ENCODE measurements around the gene ABHD11. TPM values are rescaled to one million over a fixed set of nuclear protein-coding genes. Genes with fewer than 3 reads are reported as not detected.

The ABHD11 gene
- total and polyA plus RNA-seq, 2 donors (not counting 1 experiment from before 2014, with no cell fraction given), result 23.2 to 26.2 TPM

GRCh38 chr7:73778801-73779389 lies 40.3 kb upstream of the ABHD11 start:
- H3K9me3 ChIP-seq (ENCODE audit: control extremely low read depth in 1 of 3, control insufficient read depth in 2 of 3, insufficient read depth in 1 of 3, low read length in 2 of 3), result peaks cover 0 to 5% (median 0%) of the 10 kb centered on the region in 3 donors
- no peaks in the 10 kb centered on the region for H3K36me3 ChIP-seq (replicated peaks in 1 of 2; ENCODE audit: control extremely low read depth in 1 of 2, control insufficient read depth in 1 of 2, extremely low read depth in 1 of 2, insufficient read depth in 2 of 2, low read length in 1 of 2)
- CTCF ChIA-PET, result no interaction called here
- no peak for ATAC-seq (ENCODE audit: low read depth)
- Mint-ChIP-seq H3K27me3 (peaks cover 19% of the 10 kb centered on the region), H3K4me1 (no peaks in the 10 kb centered on the region), H3K9me3 (ENCODE audit: insufficient read depth) (peaks cover 4% of the 10 kb centered on the region), H3K4me3 (no peak overlapping the region), H3K27ac (no peak overlapping the region)
- no peaks in the 10 kb centered on the region for H3K27me3 ChIP-seq (replicated peaks in 1 of 4; ENCODE audit: control extremely low read depth in 1 of 4, control insufficient read depth in 3 of 4, insufficient read depth in 4 of 4, low read length in 3 of 4)
- H3K4me1 ChIP-seq (ENCODE audit: control insufficient read depth in 2 of 2, insufficient read depth in 2 of 2, low read length in 2 of 2), result no peaks in the 10 kb centered on the region
- H3K79me2 ChIP-seq (ENCODE audit: control insufficient read depth, insufficient read depth, low read length), result no peaks in the 10 kb centered on the region
- no peak overlapping the region for H2AFZ ChIP-seq (ENCODE audit: insufficient read depth, low read depth, low read length, poor library complexity, severe bottlenecking)
- H3K4me2 ChIP-seq (replicated peaks; ENCODE audit: low read depth, low read length, poor library complexity, severe bottlenecking), result no peak overlapping the region
- 91% methylated on average over 7 of the region's 11 CpGs for WGBS (ENCODE audit: insufficient coverage)
- no peak for DNase-seq
- intact Hi-C loops (cut with micrococcal nuclease), result no loop called here
- H3K9ac ChIP-seq (ENCODE audit: low read length), result no peak overlapping the region
- H3K27ac ChIP-seq (ENCODE audit: low read length in 2 of 2), result no peak overlapping the region
- no peak for TF ChIP-seq EZH2 (IDR thresholded peaks at IDR 0.05; ENCODE audit: borderline replicate concordance, insufficient read depth, low read depth, low read length, poor library complexity, severe bottlenecking)
- no peak overlapping the region for H3K4me3 ChIP-seq (ENCODE audit: control extremely low read depth in 1 of 5, extremely low read depth in 1 of 5, insufficient read depth in 1 of 5, low read depth in 2 of 5, low read length in 4 of 5)
- H4K20me1 ChIP-seq (ENCODE audit: control insufficient read depth, insufficient read depth, low read length, poor library complexity, severe bottlenecking), result no peaks in the 10 kb centered on the region
- POLR2A ChIA-PET, result no interaction called here

- Mint-ChIP-seq H3K4me3 (no peak overlapping the region), H3K27ac (no peak overlapping the region), H3K9me3 (ENCODE audit: insufficient read depth) (no peaks in the 10 kb centered on the region), H3K27me3 (peaks cover 37% of the 10 kb centered on the region), H3K4me1 (peaks cover 9% of the 10 kb centered on the region)
- DNase-seq, result no peak
- ATAC-seq (ENCODE audit: low read depth), result no peak
- no peak overlapping the region for H3K4me2 ChIP-seq (replicated peaks; ENCODE audit: low read depth, low read length, poor library complexity, severe bottlenecking)
- H3K27ac ChIP-seq (ENCODE audit: low read length in 2 of 2), result no peak overlapping the region
- H4K20me1 ChIP-seq (ENCODE audit: control insufficient read depth, insufficient read depth, low read length, poor library complexity, severe bottlenecking), result no peaks in the 10 kb centered on the region
- CTCF ChIA-PET, result no interaction called here
- WGBS (ENCODE audit: insufficient coverage), result no CpG with 5 or more reads among the region's 1 CpG
- H3K79me2 ChIP-seq (ENCODE audit: control insufficient read depth, insufficient read depth, low read length), result no peaks in the 10 kb centered on the region
- no peaks in the 10 kb centered on the region for H3K36me3 ChIP-seq (replicated peaks in 1 of 2; ENCODE audit: control extremely low read depth in 1 of 2, control insufficient read depth in 1 of 2, extremely low read depth in 1 of 2, insufficient read depth in 2 of 2, low read length in 1 of 2)
- intact Hi-C loops (cut with micrococcal nuclease), result no loop called here
- H3K4me1 ChIP-seq (ENCODE audit: control insufficient read depth in 2 of 2, insufficient read depth in 2 of 2, low read length in 2 of 2), result peaks cover 11 to 12% of the 10 kb centered on the region in 2 donors
- peaks cover 0 to 20% (median 12%) of the 10 kb centered on the region in 4 experiments for H3K27me3 ChIP-seq (replicated peaks in 1 of 4; ENCODE audit: control extremely low read depth in 1 of 4, control insufficient read depth in 3 of 4, insufficient read depth in 4 of 4, low read length in 3 of 4)
- no peak overlapping the region for H3K4me3 ChIP-seq (ENCODE audit: control extremely low read depth in 1 of 5, extremely low read depth in 1 of 5, insufficient read depth in 1 of 5, low read depth in 2 of 5, low read length in 4 of 5)
- no peak overlapping the region for H2AFZ ChIP-seq (ENCODE audit: insufficient read depth, low read depth, low read length, poor library complexity, severe bottlenecking)
- no peak overlapping the region for H3K9ac ChIP-seq (ENCODE audit: low read length)
- no peak for TF ChIP-seq CTCF (IDR thresholded peaks at IDR 0.05)
- TF ChIP-seq EZH2 (IDR thresholded peaks at IDR 0.05; ENCODE audit: borderline replicate concordance, insufficient read depth, low read depth, low read length, poor library complexity, severe bottlenecking), result no peak
- POLR2A ChIA-PET, result no interaction called here
- peaks cover 0 to 9% (median 0%) of the 10 kb centered on the region in 3 donors for H3K9me3 ChIP-seq (ENCODE audit: control extremely low read depth in 1 of 3, control insufficient read depth in 2 of 3, insufficient read depth in 1 of 3, low read length in 2 of 3)
Observed at GRCh38 chr7:73774923-73775322, 36.3 kb upstream of the ABHD11 start.
